Astrocyte (in vitro differentiated cells and primary cell): ENCODE results near the gene TAF1C. TPM values are rescaled to one million over a fixed set of nuclear protein-coding genes. Genes with fewer than 3 reads are reported as not detected.
A peak's percentile ranks its signal among the peaks of the same experiment; 100 is the strongest.

ENCODE experiments used
- DNase-seq: peaks from one replicate; pipeline ENCODE4 v3.0.0-alpha.2; 2010; ENCODE audit warnings: low read depth
- FAIRE-seq: peaks from 2 replicates; lab custom pipeline; 2011; peaks lifted over from hg19 to GRCh38; lab: Jason Lieb, UNC
- H2AFZ ChIP-seq: 2 replicates; pipeline ENCODE4 v1.6.0; 2012; ENCODE audit warnings: low read depth, low read length, inconsistent platforms
- H3K27ac ChIP-seq: 2 replicates; pipeline ENCODE4 v1.5.1; 2011; ENCODE audit warnings: low read depth, low read length, inconsistent platforms
- H3K27me3 ChIP-seq: 2 replicates; pipeline ENCODE4 v1.6.0; 2011; ENCODE audit warnings: low read length, inconsistent platforms; ENCODE audit not compliant: insufficient read depth
- H3K36me3 ChIP-seq: 2 replicates; pipeline ENCODE4 v1.5.1; 2011; ENCODE audit warnings: low read length, inconsistent platforms; ENCODE audit not compliant: insufficient read depth
- H3K4me1 ChIP-seq: 2 replicates; pipeline ENCODE4 v1.5.1; 2011; ENCODE audit warnings: low read length, inconsistent platforms; ENCODE audit not compliant: insufficient read depth
- H3K4me2 ChIP-seq: 2 replicates; pipeline ENCODE4 v1.6.0; 2012; ENCODE audit warnings: low read length, inconsistent platforms
- H3K4me3 ChIP-seq: 2 replicates; pipeline ENCODE4 v1.5.1; 2011; ENCODE audit warnings: low read depth, mild to moderate bottlenecking, low read length, inconsistent platforms; ENCODE audit not compliant: insufficient read depth
- H3K79me2 ChIP-seq: 2 replicates; pipeline ENCODE4 v1.6.0; 2012; ENCODE audit warnings: mild to moderate bottlenecking, low read length, inconsistent platforms; ENCODE audit not compliant: insufficient read depth
- H3K9ac ChIP-seq: 2 replicates; pipeline ENCODE4 v1.6.0; 2012; ENCODE audit warnings: mild to moderate bottlenecking, low read length, inconsistent platforms
- H3K9me3 ChIP-seq: 2 replicates; pipeline ENCODE4 v1.5.1; 2012; ENCODE audit warnings: low read depth, mild to moderate bottlenecking, low read length, inconsistent platforms; ENCODE audit not compliant: insufficient read depth
- H4K20me1 ChIP-seq: 2 replicates; pipeline ENCODE4 v1.6.0; 2012; ENCODE audit warnings: low read length, inconsistent platforms; ENCODE audit not compliant: insufficient read depth
- H3K27ac Mint-ChIP-seq: one replicate; pipeline ENCODE4 v1.8.0; 2021; ENCODE audit warnings: mild to moderate bottlenecking, mixed read lengths; ENCODE audit not compliant: unreplicated experiment
- H3K27me3 Mint-ChIP-seq: one replicate; pipeline ENCODE4 v1.8.0; 2021; ENCODE audit warnings: low read depth, mixed read lengths; ENCODE audit not compliant: unreplicated experiment
- H3K36me3 Mint-ChIP-seq: one replicate; pipeline ENCODE4 v1.8.0; 2021; ENCODE audit warnings: low read depth, mixed read lengths; ENCODE audit not compliant: unreplicated experiment
- H3K4me1 Mint-ChIP-seq: one replicate; pipeline ENCODE4 v1.8.0; 2021; ENCODE audit warnings: low read depth, mixed read lengths; ENCODE audit not compliant: unreplicated experiment
- H3K4me3 Mint-ChIP-seq: one replicate; pipeline ENCODE4 v1.8.0; 2021; ENCODE audit warnings: mild to moderate bottlenecking, moderate library complexity, mixed read lengths; ENCODE audit not compliant: unreplicated experiment
- H3K9me3 Mint-ChIP-seq: one replicate; pipeline ENCODE4 v1.8.0; 2021; ENCODE audit warnings: mild to moderate bottlenecking, mixed read lengths; ENCODE audit not compliant: unreplicated experiment
- EZH2 ChIP-seq: IDR thresholded peaks from 2 replicates; pipeline ENCODE4 v1.6.1; 2012; ENCODE audit warnings: mild to moderate bottlenecking, low read length, inconsistent platforms; ENCODE audit not compliant: insufficient read depth
- total RNA-seq: library from RNA; stranded (reverse); gene quantifications from 2 replicates; pipeline ENCODE4 v1.2.1, GENCODE V29; 2021
- TF ChIP-seq, protein P1 (sequence below): IDR thresholded peaks from 2 replicates; pipeline ENCODE4 v1.5.1; 2011; ENCODE audit warnings: low read depth, mild to moderate bottlenecking, inconsistent platforms, low read length, moderate library complexity; ENCODE audit not compliant: insufficient read depth

TAF1C gene
- total RNA-seq, 1 donor from 2014 or later = 34.1 TPM

DNA sequence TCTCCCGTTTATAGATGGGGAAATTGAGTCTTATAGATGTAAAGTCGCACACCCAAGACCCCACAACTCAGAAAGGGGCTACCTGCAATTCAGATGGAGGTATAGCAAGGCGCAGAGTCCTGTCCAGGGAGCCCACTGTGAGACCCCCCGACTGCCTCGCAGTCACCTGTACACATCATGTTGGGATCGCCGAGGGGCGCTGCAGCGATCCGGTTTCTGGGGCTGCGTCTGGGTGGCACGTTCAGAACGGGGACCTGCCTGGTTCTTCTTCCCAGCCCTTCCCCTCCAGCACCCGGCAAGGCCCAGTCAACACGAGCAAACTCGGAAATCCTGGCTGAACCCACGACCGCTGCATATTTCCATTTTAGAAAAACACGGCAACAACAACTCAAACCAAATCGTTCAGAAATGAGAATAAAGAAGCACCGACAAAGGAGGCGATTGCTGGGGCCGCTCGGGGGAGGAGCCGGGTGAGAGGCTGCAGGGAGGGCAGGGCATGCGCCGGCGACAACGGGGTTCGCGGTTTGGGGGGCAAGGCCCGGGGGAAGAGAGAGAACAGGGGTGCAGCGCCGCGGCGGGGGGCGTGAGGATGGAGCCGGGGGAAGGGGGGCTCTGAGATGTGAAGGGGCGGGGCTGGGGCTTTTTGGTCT lies 42.5 kb downstream of the TAF1C start:
- H2AFZ ChIP-seq = peak overlapping the region; percentile 63
- DNase-seq (no peak), FAIRE-seq (no peak)
- Mint-ChIP-seq H3K36me3 (peaks cover 3% of the 10 kb centered on the region), H3K4me1 (peaks cover 6% of the 10 kb centered on the region), H3K4me3 (peak overlapping the region; percentile 96), H3K9me3 (no peaks in the 10 kb centered on the region), H3K27me3 (peaks cover 5% of the 10 kb centered on the region), H3K27ac (peak overlapping the region; percentile 62)
- H3K27me3 ChIP-seq = peaks cover 5% of the 10 kb centered on the region
- H4K20me1 ChIP-seq = peaks cover 22% of the 10 kb centered on the region
- no peaks in the 10 kb centered on the region for H3K36me3 ChIP-seq
- peak overlapping the region; percentile 73 for H3K4me3 ChIP-seq
- peak overlapping the region; percentile 85 for H3K4me2 ChIP-seq
- peaks cover 3% of the 10 kb centered on the region for H3K4me1 ChIP-seq
- TF ChIP-seq, protein P1, sequence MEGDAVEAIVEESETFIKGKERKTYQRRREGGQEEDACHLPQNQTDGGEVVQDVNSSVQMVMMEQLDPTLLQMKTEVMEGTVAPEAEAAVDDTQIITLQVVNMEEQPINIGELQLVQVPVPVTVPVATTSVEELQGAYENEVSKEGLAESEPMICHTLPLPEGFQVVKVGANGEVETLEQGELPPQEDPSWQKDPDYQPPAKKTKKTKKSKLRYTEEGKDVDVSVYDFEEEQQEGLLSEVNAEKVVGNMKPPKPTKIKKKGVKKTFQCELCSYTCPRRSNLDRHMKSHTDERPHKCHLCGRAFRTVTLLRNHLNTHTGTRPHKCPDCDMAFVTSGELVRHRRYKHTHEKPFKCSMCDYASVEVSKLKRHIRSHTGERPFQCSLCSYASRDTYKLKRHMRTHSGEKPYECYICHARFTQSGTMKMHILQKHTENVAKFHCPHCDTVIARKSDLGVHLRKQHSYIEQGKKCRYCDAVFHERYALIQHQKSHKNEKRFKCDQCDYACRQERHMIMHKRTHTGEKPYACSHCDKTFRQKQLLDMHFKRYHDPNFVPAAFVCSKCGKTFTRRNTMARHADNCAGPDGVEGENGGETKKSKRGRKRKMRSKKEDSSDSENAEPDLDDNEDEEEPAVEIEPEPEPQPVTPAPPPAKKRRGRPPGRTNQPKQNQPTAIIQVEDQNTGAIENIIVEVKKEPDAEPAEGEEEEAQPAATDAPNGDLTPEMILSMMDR = no peak
- no peak for TF ChIP-seq EZH2
- peaks cover 40% of the 10 kb centered on the region for H3K79me2 ChIP-seq
- peak overlapping the region; percentile 77 for H3K9ac ChIP-seq
- H3K27ac ChIP-seq = no peak overlapping the region
- H3K9me3 ChIP-seq = no peaks in the 10 kb centered on the region

DNA sequence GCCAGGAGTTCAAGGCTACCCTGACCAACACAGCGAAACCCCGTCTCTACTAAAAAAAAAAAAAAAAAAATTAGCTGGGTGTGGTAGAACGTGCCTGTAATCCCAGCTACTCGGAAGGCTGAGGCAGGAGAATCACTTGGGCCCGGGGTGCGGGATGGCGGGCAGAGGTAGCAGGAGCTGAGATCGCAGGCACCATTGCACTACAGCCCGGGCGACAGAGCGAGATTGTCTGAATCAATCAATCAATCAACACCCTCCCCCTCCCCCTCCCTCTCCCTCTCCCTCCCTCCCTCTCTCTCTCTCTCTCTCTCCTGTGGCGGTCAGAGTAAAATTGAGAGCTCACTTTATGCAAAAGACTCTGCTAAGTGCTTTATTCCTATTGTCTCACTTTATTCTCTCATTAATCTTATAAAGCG lies 43.1 kb downstream of the TAF1C start:
- peaks cover 5% of the 10 kb centered on the region for H3K27me3 ChIP-seq
- peaks cover 45% of the 10 kb centered on the region for H3K79me2 ChIP-seq
- peaks cover 5% of the 10 kb centered on the region for H3K27me3 Mint-ChIP-seq
- no peaks in the 10 kb centered on the region for H3K9me3 ChIP-seq
- FAIRE-seq = no peak
- H3K4me3 Mint-ChIP-seq = peak overlapping the region; percentile 96
- H3K27ac Mint-ChIP-seq = peak overlapping the region; percentile 62
- TF ChIP-seq, protein P1 = no peak
- no peak for TF ChIP-seq EZH2
- DNase-seq = no peak
- H3K27ac ChIP-seq = no peak overlapping the region
- H3K4me1 Mint-ChIP-seq = peaks cover 12% of the 10 kb centered on the region
- H3K4me1 ChIP-seq = peaks cover 7% of the 10 kb centered on the region
- H2AFZ ChIP-seq = peak overlapping the region; percentile 63
- no peaks in the 10 kb centered on the region for H3K36me3 ChIP-seq
- peaks cover 28% of the 10 kb centered on the region for H4K20me1 ChIP-seq
- H3K4me2 ChIP-seq = peak overlapping the region; percentile 85
- H3K9ac ChIP-seq = peak overlapping the region; percentile 77
- H3K9me3 Mint-ChIP-seq = peaks cover 1% of the 10 kb centered on the region
- H3K4me3 ChIP-seq = peak overlapping the region; percentile 73
- H3K36me3 Mint-ChIP-seq = peaks cover 3% of the 10 kb centered on the region

DNA sequence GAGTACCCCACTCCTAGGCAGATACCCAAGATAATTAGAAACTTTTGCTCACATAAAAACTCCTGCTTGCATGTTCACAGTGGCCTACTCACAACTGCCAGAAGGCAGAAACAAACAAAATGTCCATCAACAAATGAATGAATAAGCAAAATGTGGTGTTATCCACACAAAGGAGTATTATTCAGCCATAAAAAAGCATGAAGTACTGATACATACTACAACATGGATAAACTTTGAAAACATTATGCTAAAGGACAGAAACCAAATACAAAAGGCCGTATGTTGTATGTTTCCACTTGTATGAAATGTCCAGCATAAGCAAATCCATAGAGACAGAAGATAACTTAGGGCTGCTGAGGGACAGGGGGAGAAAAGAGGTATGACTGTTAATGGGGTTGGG lies 43.8 kb downstream of the TAF1C start:
- no peak overlapping the region for H3K4me3 ChIP-seq
- peaks cover 10% of the 10 kb centered on the region for H3K4me1 ChIP-seq
- peaks cover 5% of the 10 kb centered on the region for H3K27me3 ChIP-seq
- FAIRE-seq (no peak), DNase-seq (no peak)
- TF ChIP-seq, protein P1 = no peak
- TF ChIP-seq EZH2 = no peak
- H3K9me3 ChIP-seq = no peaks in the 10 kb centered on the region
- no peak overlapping the region for H3K9ac ChIP-seq
- H3K4me2 ChIP-seq = peak overlapping the region; percentile 85
- H3K36me3 ChIP-seq = no peaks in the 10 kb centered on the region
- Mint-ChIP-seq H3K4me1 (peaks cover 15% of the 10 kb centered on the region), H3K9me3 (peaks cover 1% of the 10 kb centered on the region), H3K4me3 (peak overlapping the region; percentile 96), H3K27me3 (peaks cover 5% of the 10 kb centered on the region), H3K36me3 (peaks cover 3% of the 10 kb centered on the region), H3K27ac (no peak overlapping the region)
- H3K27ac ChIP-seq = no peak overlapping the region
- H4K20me1 ChIP-seq = peaks cover 31% of the 10 kb centered on the region
- no peak overlapping the region for H2AFZ ChIP-seq
- peaks cover 50% of the 10 kb centered on the region for H3K79me2 ChIP-seq
